ENCODE measurements around the gene POLR3GL.

POLR3GL gene

DNA sequence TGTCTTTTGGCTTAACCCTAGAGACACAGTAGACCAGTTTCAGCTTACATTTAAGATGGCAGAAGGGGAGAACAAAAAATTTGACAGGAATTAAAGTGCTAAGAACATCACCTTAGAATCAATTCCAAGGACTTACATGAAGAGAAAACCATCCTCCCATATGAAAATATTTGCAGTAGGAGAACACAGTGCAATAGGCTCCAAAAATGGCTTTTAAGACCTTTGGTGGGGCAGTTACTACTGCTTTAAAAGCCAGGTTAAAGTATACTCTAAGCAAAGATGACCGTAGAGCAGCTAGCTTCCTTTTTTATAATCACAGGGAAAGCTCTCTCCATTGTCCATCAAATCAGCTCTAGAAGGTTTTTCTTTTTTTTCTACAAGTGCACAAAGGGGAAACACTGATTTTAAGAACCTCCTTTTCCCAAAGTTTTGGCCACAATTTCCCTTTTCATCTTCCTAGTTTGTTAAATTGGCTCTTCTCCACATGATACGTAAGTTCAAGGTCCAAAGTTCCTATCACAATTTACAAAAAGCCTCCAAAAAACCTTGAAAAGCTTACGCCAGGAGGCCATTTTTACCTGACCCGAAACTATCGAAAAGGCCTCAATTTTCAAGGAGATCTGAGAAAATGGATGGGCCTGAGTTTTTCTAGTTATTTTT, 28.6 kb downstream of the POLR3GL start:
- DNase-seq (ENCODE audit: low spot score): no peak

DNA sequence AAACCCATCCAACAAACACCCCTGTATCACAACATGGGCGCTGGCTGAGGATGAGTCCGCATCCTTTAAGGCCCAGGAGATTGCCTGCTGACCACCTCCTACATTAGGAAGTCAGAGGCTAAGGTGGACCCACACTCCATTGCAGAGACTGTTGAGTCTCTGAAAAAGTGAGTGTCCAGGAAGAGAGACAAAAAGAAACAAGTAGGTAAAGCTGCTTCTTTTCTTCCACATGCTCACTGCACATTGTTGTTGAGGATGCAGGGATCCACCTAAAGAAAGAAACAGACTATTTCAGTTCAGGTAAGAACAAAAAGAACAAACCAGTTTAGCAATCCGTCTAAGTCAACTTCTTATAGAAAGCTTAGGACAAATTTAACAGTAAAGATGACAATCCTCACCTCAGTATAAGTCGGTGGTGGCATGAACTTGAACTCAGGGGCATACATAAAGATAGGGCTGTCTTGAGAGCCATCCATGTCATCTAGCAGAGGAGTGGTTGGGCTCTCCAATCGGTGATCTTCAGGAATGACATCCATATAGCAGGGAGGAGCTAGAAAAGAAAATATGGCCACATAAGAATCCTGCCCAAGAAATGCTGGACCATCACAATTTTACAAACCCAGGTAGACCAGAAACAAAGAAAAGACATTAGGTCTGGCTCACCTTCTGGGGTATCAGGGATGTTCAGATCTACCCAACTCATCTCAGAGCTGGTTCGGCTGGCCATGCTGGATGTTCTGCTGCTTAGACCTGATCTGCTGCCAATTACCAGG, 29.3 kb downstream of the POLR3GL start:
- peak; percentile 60 for DNase-seq (ENCODE audit: low spot score)

DNA sequence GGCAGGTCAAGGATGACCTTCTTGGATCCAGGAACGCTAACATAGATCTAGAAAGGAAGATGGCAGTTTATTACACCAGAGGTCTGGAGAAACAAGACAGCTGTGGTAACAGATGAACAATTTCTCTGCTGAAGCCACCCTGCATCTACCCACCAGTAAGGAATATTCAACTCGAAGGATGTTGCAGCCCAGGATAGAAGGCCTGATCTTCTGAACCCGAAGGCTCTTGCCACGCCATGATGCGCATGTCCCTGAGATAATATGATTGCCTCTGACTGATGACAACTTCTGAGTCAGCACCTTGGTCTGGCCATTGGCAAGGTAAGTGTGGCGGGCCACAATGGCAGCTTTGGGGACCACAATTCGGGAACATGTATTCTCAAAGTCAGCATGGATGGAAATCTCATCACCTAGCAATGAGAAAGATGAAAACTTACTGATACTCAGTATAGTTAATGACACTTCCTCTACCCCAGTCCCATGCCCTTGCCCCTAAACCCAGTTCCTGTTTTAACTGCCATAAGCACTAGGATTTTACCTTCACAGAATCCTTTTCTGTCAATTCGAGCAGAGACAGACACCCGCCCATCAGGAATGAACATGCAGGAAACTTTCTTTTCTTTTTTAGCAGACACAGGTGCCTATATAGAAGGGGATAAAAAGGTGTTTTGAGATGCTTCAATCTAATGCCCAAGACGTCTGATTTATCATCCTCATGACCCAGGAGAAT, 30.1 kb downstream of the POLR3GL start:
- DNase-seq (ENCODE audit: low spot score): peak; percentile 86

DNA sequence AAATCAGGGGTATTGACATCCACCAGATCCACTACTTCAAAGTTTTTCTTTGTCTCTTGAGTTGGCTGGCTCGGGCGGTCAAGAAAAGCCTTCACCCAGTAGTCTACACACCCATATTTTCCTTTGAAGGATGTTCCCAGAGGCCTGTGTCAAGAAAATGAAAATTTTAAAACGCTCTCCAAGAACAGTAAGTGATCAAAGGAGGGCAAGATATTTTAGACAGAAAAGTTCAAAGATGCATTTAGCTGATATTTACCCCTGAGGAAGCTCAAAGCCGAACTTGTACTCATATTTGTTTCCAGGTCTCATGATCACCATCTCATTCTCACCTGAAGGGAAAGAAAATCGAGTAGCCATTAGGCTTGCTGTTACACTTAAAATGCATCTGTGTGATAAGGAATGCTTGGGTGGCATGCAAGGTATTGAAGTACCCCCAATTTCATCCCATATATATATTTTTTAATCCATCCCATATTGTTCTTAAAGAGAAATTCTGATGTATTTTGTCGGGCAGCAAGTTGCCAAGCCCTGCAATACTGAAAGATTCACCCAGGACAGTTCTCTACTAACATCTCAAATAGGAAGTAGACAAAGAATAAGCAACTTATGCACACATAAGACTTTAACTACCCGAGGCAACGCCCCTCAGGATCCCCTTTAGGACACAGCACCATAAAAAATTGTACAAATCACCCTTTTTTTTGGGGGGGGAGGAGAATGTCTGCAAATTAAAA, 30.8 kb downstream of the POLR3GL start:
- peak; percentile 70 for DNase-seq (ENCODE audit: low spot score)

DNA sequence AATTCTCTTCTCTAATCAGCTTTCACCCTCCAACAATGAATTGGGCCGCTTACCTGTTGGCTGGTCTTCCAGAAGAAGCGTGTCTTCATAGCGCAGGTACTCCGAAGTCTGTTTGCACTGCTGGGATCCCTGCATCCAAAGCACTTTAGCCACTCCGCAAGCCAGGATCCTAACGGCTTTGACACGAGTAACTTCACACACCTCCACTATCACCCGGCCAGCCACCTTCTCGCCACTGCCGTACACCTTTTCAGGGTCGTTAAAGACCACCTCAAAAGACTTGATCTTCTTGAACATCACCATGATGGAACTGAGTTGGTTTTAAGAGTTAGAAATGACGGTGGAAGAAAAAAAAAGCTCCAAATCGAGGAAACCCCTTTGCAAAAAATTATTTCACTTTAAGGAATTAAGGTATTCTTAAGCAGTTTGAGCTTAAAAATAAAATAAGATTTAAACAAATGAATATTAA, 31.5 kb downstream of the POLR3GL start:
- peak; percentile 79 for DNase-seq (ENCODE audit: low spot score)

DNA sequence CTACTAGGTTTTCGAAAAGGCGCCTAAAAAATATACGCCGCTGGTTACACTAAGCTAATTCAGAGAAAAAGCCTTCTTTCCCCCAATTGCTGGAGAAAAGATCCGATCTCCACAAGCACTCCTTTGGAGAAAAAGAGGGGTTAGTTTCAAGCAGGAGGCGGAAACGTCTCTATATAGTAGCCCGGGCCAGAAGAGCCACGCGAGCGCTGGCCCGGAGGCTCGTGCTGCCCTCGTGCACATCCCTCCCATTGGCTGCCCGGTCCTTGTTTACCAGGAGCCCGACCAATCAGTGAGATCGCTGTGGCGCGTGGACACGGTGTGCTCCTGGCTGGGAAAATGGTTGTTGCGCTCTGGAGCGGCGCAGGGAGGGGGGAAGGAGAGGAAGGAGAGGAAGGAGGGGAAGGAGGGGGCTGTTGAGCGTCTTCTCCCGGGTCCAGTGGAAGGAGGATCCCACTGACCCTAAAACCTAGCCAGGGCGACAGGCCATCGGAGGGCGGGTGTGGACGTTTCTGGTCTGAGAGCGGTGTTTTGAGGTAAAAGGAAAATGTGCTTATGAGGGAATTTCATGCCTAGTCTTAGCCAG, 32.0 kb downstream of the POLR3GL start, which contains the start of gene TXNIP:
Gene TXNIP, minus strand, starts transcription at position 147 of the 583 bp plus-strand sequence. CDS start 313 bp downstream, outside the sequence.
- DNase-seq (ENCODE audit: low spot score): peak; percentile 99

DNA sequence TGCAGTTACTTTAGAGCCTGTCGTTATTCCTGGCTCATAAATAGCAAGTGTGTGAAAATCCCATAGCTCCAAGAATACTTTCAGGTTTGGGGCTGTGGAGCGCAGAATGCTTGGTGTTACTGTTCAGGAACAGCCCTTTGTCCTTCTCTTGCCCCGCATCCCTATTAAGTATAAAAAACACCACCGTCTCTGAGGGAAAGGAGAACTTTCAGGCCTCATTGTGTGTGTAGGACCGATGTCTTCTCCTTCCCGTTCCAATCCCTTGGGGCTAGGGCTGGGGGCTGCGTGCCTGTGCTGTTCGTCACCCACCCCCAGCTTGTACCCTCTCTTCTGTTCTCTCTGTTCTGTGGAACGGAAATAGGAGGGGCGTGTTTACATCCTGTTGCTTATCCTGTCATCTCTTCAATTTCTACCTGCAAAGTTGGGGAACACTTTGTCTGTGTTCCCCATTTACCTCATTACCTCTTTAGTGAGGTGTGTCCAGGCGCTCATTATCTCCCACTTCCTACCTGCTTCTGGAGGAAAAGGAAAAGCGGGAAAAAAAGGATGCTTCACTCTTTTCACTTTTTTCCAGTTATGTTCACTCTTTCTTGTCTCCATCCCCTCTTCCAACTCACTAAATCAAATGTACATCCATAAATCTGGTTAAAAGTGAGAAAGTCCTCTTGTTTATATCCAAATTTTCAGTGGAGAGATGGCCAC, 32.7 kb downstream of the POLR3GL start:
- DNase-seq (ENCODE audit: low spot score): no peak

DNA sequence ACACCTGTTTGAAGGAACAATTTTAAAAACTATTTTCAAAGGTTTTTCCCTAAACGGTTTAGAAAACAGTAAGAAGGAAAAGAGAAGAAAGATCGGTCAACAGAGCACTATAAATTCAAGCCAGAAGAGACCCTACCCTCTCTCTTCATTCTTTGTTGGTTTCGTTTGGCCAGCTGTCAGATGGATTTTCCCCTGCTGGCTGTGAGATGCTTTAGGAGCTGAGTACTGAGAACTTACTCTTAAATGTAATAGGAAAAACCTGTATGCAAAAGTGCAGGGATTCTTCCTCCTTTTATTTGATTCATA, 33.2 kb downstream of the POLR3GL start:
- DNase-seq (ENCODE audit: low spot score): peak; percentile 58

DNA sequence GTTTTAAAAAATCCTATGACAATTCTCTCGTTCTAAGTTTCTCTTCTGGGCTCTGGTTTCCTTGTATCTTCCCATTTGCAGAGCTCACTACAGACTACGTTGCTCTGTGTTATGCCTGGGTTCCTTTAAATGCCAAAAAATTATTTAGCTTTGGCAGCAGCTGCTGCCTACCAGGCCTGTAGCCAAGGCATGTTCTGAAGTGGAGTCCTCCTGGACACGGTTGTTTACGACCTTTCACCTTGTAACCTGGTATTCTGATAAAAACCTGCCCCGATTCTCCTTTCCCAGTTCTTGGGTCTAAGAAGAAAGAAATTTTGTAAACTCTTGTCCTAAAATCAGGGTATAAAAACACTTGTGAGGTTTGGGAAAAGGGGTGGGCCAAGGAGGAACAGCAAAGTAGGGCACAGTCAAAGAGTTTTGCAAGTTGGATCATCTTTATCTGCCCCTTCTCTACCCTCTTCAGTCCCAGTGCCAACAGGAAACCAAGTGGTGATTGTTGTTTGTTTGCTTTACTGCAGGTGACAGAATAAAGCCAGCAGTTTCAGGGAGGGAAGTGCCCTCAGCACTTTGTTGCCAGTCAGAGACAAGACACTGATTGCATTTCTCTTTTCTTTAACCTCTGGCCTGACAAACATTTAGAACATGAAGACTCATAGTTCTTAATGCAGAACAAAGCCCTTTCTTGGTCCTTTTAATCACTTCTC, 35.0 kb downstream of the POLR3GL start:
- no peak for DNase-seq (ENCODE audit: low spot score)

DNA sequence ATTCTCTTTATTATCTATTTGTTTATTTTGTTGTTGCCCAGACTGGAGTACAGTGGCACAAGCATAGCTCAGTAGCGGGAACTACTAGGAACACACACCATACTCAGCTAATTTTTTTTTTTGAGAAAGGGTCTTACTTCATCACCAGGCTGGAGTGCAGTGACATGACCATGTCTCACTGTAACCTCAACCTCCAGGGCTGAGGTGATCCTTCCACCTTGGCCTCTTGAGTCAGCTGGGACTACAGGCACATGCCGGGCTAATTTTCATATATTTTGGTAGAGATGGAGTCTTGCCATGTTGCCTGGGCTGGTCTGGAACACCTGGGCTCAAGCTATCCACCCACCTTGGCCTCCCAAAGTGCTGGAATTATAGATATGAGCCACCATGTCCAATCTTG, 37.2 kb downstream of the POLR3GL start:
- DNase-seq (ENCODE audit: low spot score): no peak

DNA sequence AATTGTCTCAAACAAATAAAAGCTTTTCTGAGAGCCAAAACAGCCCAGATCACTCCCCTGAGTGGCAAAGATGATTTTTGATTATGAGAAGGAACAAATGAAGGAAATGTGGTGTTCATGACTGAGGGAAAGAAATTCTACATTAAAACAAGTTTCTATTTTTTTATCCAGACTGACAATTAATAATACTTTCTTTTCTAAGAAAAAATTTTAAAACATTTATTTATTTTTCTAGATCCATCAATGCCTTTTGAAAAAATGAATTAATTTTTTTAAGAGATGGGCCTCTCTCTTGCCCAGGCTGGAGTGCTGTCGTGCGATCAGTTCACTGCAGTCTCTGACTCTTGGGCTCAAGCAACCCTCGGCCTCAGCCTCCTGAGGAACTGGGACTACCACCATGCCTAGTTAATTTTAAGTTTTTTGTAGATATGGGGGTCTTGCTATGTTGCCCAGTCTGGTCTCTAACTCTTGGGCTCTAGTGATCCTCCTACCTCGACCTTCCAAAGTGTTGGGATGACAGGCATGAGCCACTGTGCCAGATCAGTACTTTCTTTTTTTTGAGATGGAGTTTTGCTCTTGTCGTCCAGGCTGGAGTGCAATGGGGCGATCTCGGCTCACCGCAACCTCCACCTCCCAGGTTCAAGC, 43.1 kb downstream of the POLR3GL start:
- no peak for DNase-seq (ENCODE audit: low spot score)

DNA sequence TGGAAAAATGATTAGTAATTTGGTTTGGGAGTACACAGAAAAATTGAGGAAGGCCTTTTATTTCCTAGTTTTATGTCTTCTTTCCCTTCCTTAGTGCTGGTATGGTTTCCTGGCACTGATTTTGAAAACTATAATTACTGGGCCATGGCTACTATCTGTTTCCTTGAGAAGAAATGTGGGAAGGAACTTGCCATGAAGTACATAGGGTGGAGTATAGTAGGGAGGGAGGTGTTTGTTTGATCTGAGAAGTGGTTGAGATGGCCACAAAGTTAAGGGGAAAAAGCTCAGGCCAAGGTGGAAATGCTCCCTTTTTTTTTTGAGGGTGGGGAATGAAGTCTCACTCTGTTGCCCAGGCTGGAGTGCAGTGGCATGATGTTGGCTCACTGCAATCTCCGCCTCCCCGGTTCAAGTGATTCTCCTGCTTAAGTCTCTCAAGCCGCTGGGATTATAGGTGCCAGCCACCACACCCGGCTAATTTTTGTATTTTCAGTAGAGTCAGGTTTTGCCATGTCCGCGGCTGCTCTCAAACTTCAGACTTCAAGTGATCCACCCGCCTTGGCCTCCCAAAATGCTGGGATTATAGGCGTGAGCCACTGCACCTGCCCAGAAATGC, 45.7 kb downstream of the POLR3GL start:
- DNase-seq (ENCODE audit: low spot score): no peak

DNA sequence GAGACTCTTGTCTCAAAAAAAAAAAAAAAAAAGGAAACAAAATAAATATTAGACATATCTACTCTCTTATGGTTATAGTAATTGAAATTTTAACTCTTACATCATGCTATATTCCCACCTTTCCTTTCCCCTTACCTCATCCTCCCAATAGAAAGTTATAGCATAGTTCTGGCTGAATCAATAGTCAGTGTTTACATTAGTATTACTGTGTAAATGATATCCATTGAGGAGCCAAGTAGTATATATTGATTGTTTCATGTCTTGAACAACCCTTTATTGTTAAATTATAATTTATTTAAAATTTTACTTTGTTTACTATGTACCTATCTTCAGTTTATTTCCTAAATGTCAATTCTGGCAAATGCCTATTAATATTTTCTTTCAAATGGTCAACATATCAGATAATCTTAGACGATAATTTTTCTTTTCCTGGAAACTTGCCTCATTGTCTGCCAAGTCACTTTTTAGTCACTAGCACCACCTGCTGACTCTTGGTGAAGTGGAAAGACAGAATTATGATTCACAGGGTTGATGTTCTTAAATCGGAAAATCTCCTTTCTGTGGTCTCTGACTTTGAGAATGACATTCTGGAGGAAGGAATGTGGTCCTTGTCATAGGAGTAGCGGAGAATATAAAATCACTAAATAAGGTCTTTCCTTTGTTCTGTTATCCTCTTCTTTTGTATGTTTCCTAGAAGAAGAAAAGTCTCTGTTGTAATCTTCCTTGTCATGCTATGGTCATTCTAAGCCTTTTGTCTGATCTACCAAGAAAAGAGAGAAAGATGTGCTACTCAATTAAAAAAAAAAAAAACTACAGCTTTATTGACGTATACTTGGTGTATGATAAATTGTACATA, 48.4 kb downstream of the POLR3GL start:
- peak; percentile 79 for DNase-seq (ENCODE audit: low spot score)

DNA sequence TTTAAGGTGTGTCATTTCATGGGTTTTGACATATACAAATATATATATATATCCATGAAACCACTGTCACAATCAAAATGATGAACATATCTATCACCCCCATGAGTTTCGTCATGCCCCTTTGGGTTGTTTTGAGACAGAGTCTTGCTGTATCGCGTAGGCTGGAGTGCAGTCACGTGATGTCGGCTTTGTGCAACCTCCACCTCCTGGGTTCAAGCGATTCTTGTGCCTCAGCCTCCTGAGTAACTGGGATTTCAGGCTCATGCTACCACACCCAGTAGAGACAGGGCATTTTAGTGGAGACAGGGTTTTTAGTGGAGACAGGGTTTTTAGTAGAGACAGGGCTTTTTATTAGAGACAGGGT, 49.1 kb downstream of the POLR3GL start:
- no peak for DNase-seq (ENCODE audit: low spot score)

DNA sequence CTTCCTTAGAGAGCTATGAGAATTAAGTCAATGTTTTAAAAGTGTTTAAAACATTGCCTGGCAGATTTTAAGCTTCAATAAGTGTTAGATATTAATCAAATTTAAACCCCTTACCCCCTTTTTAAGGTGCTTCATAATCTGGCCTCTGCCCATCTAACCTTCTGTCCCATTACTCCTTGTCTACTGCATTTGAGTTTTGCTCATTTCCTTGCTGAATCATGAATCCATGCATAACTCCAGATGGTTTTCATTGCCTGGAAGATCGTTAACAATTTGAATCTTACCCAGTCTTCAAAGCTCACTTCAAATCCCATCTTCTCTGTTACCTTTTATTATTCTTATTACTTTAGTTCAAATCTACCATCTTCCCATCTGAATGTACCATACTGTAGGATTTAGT, 52.4 kb downstream of the POLR3GL start:
- DNase-seq (ENCODE audit: low spot score): no peak

DNA sequence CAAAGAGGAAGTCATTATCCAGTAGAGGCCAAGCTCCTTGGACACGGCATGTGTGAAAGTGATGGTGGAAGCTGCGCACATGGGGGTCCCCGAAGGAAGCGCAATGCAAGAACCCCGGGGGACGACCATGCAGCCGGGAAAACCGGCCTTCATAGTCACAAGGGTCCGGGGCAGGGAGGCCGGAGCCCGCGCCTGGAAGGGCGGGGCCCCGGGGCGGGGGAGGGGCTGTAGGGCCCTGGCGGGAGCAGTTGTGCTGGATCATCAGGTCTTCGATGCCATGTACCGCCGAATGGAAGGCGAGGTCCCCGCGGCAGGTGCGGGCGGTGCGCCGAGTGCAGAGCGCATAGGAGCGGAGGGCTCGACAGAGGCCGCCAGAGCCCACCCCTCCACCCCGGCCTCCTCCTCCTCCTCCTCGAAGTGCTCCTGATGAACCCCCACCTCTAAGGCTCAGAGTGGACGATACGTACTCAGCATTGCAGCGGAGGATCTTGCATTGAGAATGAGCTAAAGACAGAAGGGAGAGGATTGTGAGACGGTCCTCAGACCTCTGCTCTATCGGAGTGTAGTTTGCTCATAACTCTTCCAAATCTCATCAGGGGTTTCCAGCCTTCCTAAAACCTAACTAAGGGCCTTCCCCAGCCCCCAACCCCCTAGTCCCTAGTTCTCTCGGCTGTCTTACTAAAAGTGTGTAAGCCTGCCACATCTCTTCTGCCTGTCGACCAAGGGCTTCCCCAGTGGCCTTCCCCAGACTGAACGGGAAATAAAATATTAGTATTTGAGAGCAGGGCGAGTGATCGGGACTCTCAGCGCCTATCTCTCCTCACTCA, 55.0 kb downstream of the POLR3GL start:
- no peak for DNase-seq (ENCODE audit: low spot score)

DNA sequence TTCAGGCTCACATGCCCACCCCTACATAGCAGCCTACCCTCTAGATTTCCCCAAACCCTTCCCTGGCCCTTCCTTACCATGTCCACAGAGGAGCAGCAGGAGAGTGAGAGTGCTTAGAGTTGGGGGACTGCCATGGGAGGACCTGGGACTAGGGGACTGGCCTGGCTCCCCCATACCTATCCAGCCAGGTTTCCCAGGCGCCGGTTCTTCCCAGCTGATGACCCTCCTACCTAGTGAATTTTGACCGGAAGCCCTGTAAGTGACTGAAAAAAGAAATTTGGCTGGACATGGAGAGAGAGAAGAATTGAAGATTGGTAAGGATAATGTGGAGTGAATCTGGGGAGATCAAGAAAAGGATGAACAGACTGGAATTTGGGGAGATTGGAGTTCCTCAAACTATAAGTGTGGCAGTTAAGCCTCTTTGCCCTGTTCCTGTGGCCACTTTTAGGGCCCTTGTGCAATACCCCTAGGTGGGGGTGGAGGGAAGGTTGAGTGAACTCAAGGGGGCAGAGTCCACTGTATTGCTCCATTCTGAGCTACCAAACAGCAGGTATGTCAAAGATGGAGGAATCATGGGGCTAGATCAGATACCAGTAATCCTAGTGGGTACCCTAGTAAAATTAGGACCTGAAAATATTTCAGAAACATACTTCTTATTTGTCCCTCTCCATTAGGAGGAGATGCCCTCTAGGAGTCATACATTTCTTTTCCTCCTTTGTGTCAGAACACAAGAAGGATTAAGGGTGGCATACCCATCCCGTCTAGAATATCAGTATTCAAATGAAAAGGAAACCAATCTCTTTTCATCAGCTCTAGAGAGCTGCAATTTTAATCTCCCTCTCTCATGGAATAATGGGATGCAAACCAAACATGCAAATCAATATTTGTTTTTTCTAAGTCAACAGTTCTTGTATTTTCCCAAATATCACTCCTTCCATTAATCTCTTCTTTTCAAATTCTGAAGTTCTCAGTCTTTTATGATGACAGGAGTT, 55.9 kb downstream of the POLR3GL start:
- no peak for DNase-seq (ENCODE audit: low spot score)

Measured in hematopoietic multipotent progenitor cell treated with erythropoietin and hydrocortisone succinate and interleukin-3 and kit ligand, for 17 days (in vitro differentiated cells).